ENCODE data around the gene GALNT4.

DNA sequence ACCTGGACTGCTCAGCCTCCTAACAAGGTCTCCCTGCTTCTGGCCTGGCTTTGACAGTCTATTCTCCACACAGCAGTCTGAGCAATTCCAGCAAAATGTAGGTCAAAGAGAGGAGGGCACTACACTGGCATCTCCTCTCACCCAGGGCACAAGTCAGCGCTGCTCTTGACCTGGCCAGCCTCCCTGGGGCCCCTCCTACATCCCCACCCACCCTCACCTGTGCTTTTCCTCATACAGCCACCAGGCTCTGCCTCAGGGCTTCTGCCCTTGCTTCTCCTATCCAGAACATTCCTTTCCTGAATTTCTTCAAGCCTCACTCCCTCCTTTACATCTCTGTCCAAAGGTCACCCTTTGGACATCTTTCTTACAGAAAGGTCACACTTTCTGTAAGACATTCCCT, 33.7 kb downstream of the GALNT4 start:
- TF ChIP-seq, protein P1, sequence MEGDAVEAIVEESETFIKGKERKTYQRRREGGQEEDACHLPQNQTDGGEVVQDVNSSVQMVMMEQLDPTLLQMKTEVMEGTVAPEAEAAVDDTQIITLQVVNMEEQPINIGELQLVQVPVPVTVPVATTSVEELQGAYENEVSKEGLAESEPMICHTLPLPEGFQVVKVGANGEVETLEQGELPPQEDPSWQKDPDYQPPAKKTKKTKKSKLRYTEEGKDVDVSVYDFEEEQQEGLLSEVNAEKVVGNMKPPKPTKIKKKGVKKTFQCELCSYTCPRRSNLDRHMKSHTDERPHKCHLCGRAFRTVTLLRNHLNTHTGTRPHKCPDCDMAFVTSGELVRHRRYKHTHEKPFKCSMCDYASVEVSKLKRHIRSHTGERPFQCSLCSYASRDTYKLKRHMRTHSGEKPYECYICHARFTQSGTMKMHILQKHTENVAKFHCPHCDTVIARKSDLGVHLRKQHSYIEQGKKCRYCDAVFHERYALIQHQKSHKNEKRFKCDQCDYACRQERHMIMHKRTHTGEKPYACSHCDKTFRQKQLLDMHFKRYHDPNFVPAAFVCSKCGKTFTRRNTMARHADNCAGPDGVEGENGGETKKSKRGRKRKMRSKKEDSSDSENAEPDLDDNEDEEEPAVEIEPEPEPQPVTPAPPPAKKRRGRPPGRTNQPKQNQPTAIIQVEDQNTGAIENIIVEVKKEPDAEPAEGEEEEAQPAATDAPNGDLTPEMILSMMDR (IDR thresholded peaks at IDR 0.05; ENCODE audit: low read depth, low read length), result no peak
- TF ChIP-seq EZH2phosphoT487 (IDR thresholded peaks at IDR 0.05; ENCODE audit: low read depth), result no peak

Data from OCI-LY3 (cell line).